Kidney (tissue), 14 donors: ENCODE measurements around the gene SLC9C1. TPM values are rescaled to one million over a fixed set of nuclear protein-coding genes. Genes with fewer than 3 reads are reported as not detected.

Experiments used
- DNase-seq, 5 donors: peaks; one replicate each; pipeline ENCODE4 v3.0.0-alpha.2; 2013 to 2020
- FAIRE-seq: peaks from 2 replicates; lab custom pipeline; 2012; peaks lifted over from hg19 to GRCh38; lab: Jason Lieb, UNC
- H3K27ac ChIP-seq, 2 donors: one replicate each; pipeline ENCODE4 v1.7.0; 2013; ENCODE audit warnings: low read depth in 2 of 2, low read length in 2 of 2, inconsistent platforms in 1 of 2
- H3K27me3 ChIP-seq: one replicate; pipeline ENCODE4 v1.7.1; 2013; ENCODE audit warnings: low read length, inconsistent platforms; ENCODE audit not compliant: control insufficient read depth, insufficient read depth
- H3K36me3 ChIP-seq, 3 donors: one replicate each; pipeline versions ENCODE4 v1.7.0 to v1.7.1; 2013; ENCODE audit warnings: low read length in 3 of 3, control low read depth in 1 of 3, inconsistent platforms in 1 of 3; ENCODE audit not compliant: insufficient read depth in 3 of 3, control insufficient read depth in 2 of 3
- H3K4me1 ChIP-seq, 3 donors: one replicate each; pipeline versions ENCODE4 v1.7.0 to v1.7.1; 2013; ENCODE audit warnings: low read length in 3 of 3, inconsistent platforms in 1 of 3, low read depth in 1 of 3; ENCODE audit not compliant: control insufficient read depth in 2 of 3, insufficient read depth in 2 of 3
- H3K4me3 ChIP-seq, 3 donors: one replicate each; pipeline versions ENCODE4 v1.7.0 to v1.8.1; 2013; ENCODE audit warnings: low read length in 3 of 3, control low read depth in 1 of 3, inconsistent platforms in 1 of 3
- H3K9ac ChIP-seq, 3 donors: one replicate each; pipeline versions ENCODE4 v1.7.0 to v1.7.1; 2013; ENCODE audit warnings: low read length in 3 of 3, control low read depth in 1 of 3, inconsistent platforms in 1 of 3
- H3K9me3 ChIP-seq, 3 donors: one replicate each; pipeline versions ENCODE4 v1.7.0 to v1.7.1; 2013; ENCODE audit warnings: low read length in 3 of 3, control low read depth in 1 of 3, inconsistent platforms in 1 of 3; ENCODE audit not compliant: control insufficient read depth in 2 of 3, insufficient read depth in 1 of 3
- CTCF ChIP-seq: IDR thresholded peaks from 3 replicates; pipeline ENCODE4 v1.5.1; 2012; ENCODE audit warnings: mild to moderate bottlenecking, moderate library complexity, borderline replicate concordance; ENCODE audit not compliant: insufficient read depth; ENCODE audit errors: extremely low read depth
- intact Hi-C: fragments of 100-400 bp; cut with DNase I; formaldehyde crosslinking; loops from one replicate; pipeline ENCODE4 v1.11.1; 2022
- polyA plus RNA-seq: library from polyadenylated mRNA; stranded (reverse); fragments of 350-450 nt; fragmentation: Illumina TruSeq; extraction: RNeasy Lipid Tissue Mini Kit (QIAGEN cat#74804); gene quantifications from one replicate; pipeline ENCODE4 v1.2.3, GENCODE V29; 2014; ENCODE audit warnings: low read depth, low replicate concordance; ENCODE audit not compliant: insufficient read depth
- total RNA-seq: library from RNA; stranded (reverse); fragmentation: NEBNext Ultra II Directional; extraction: Animal tissue kit (Norgen Biotek cat#: 25700); gene quantifications from one replicate; pipeline ENCODE4 v1.2.1, GENCODE V29; 2021
- donor health status: control.
- donor health status: control.
- donor health status: control.
- donor health status: control.
- donor health status: control.
- donor health status: DM: yes; HTN: yes; CAD: no.
- donor health status: Normal renal cell carcinoma (clear cell type).

Gene SLC9C1
- total and polyA plus RNA-seq, 2 donors from 2014 or later: 0.09 to 1.2 TPM

GRCh38 chr3:112115806-112116383 is 178.1 kb downstream of the SLC9C1 start:
- intact Hi-C loops: no loop called here
- FAIRE-seq: no peak
- Histone ChIP-seq H3K4me3 (no peak overlapping the region), H3K27me3 (no peaks in the 10 kb centered on the region), H3K36me3 (peaks cover 0 to 7% (median 4%) of the 10 kb centered on the region in 3 donors), H3K9ac (no peak overlapping the region), H3K27ac (no peak overlapping the region), H3K9me3 (no peaks in the 10 kb centered on the region), H3K4me1 (peaks cover 0 to 2% (median 0%) of the 10 kb centered on the region in 3 donors)
- no peak for TF ChIP-seq CTCF
- DNase-seq: no peak

GRCh38 chr3:112115161-112115739 is 178.8 kb downstream of the SLC9C1 start:
- FAIRE-seq (no peak), DNase-seq (no peak)
- H3K9ac ChIP-seq: no peak overlapping the region
- no peak overlapping the region for H3K27ac ChIP-seq
- H3K4me3 ChIP-seq: no peak overlapping the region
- TF ChIP-seq CTCF: no peak
- intact Hi-C loops: no loop called here
- H3K27me3 ChIP-seq: no peaks in the 10 kb centered on the region
- H3K9me3 ChIP-seq: no peaks in the 10 kb centered on the region
- H3K4me1 ChIP-seq: peaks cover 0 to 2% (median 0%) of the 10 kb centered on the region in 3 donors
- peaks cover 0 to 7% (median 4%) of the 10 kb centered on the region in 3 donors for H3K36me3 ChIP-seq

DNA sequence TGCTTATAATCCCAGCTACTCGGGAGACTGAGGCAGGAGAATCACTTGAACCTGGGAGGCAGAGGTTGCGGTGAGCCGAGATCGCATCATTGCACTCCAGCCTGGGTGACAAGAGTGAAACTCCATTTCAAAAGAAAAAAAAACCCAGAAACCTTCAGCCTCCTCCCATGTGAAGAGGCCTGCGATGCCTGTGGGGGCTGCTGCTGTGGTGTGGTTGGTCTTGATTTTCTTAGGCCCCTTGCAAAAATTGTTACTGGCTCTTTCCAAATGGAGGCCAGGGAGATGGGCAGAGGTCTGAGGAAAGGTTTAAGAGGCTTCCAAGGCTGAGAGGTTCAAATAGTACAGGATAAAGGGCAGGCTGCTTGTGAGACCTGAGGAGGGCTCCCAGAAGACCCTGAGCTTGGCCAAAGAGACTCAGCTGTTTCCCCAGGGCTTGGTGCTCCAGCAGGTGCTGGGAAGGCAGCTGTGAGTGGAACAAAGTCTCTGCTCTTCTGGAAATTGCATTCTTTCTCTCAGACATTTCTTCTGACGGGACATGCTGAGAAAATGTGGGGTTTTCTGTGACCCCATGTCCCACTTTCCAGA is 179.3 kb downstream of the SLC9C1 start:
- FAIRE-seq: no peak
- no peaks in the 10 kb centered on the region for H3K9me3 ChIP-seq
- peaks cover 0 to 2% (median 0%) of the 10 kb centered on the region in 3 donors for H3K4me1 ChIP-seq
- H3K9ac ChIP-seq: no peak overlapping the region
- intact Hi-C loops: no loop called here
- DNase-seq: no peak
- H3K4me3 ChIP-seq: no peak overlapping the region
- H3K27me3 ChIP-seq: no peaks in the 10 kb centered on the region
- H3K27ac ChIP-seq: no peak overlapping the region
- peaks cover 0 to 7% (median 4%) of the 10 kb centered on the region in 3 donors for H3K36me3 ChIP-seq
- no peak for TF ChIP-seq CTCF
